H1 (cell line): Measurements from ENCODE around the gene PLXNB3. TPM values are rescaled to one million over a fixed set of nuclear protein-coding genes. Genes with fewer than 3 reads are reported as not detected.

Experiments used
- CBX8 ChIP-seq: fragments of 300-800, 300-1000 bp; sonication (generic); IDR thresholded peaks from 2 replicates; pipeline ENCODE4 v1.7.1; 2016; ENCODE audit warnings: low read depth, low read length, borderline replicate concordance
- PHF8 ChIP-seq: fragments of 200-600 bp; sonication (generic); conservative IDR thresholded peaks from 2 replicates; pipeline ENCODE4 v1.7.1; 2012; ENCODE audit warnings: low read depth, mild to moderate bottlenecking, inconsistent platforms, low read length, moderate library complexity
- POLR2A ChIP-seq, 2 experiments: IDR thresholded peaks; 1 replicate in 1 of 2; 2 replicates in 1 of 2; pipeline ENCODE4 v1.6.1; 2011; ENCODE audit warnings: low read depth in 2 of 2, low read length in 2 of 2, mild to moderate bottlenecking in 2 of 2; ENCODE audit errors: control extremely low read depth in 1 of 2
- TAF7 ChIP-seq: optimal IDR thresholded peaks from 2 replicates; pipeline ENCODE3; 2011; ENCODE audit warnings: low read depth, mild to moderate bottlenecking, inconsistent platforms, low read length, moderate library complexity, borderline replicate concordance
- polyA plus RNA-seq, 7 experiments: library from polyadenylated mRNA; depleted of rRNA in 3 of 7; stranded (reverse) in 5 of 7; unstranded in 2 of 7; fragments of >200 nt in 5 of 7; fragments of 200-250 nt in 2 of 7; gene quantifications; 1 replicate in 5 of 7; 2 replicates in 1 of 7; 4 replicates in 1 of 7; pipeline versions ENCODE4 v1.2.1 to v1.2.3, GENCODE V29; 2011 to 2013; ENCODE audit warnings: missing spikeins in 2 of 7, mixed read lengths in 2 of 7
- total RNA-seq: library from RNA; stranded (reverse); fragmentation: NEBNext Ultra II Directional; extraction: Animal tissue kit (Norgen Biotek cat#: 25700); gene quantifications from 2 replicates; pipeline ENCODE4 v1.2.1, GENCODE V29; 2021

Gene PLXNB3
- total and polyA plus RNA-seq, 2 of the 8 experiments (the other 6 are each of a cell fraction or from before 2014, with no cell fraction given) = 1.2 to 2.7 TPM

GRCh38 chrX:153761863-153762262, 2.2 kb upstream of the PLXNB3 start (continued):
- TF ChIP-seq POLR2A (IDR thresholded peaks at IDR 0.05; ENCODE audit: control extremely low read depth in 1 of 2, low read depth in 2 of 2, low read length in 2 of 2) (no peak), CBX8 (no peak), TAF7 (no peak), PHF8 (no peak)
